ENCODE measurements around the gene RBM10. TPM values are rescaled to one million over a fixed set of nuclear protein-coding genes. Genes with fewer than 3 reads are reported as not detected.
A peak's percentile ranks its signal among the peaks of the same experiment; 100 is the strongest.

RBM10 gene
- total RNA-seq, 4 donors from 2014 or later = 25.2 to 33.1 (median 29.2) TPM

DNA sequence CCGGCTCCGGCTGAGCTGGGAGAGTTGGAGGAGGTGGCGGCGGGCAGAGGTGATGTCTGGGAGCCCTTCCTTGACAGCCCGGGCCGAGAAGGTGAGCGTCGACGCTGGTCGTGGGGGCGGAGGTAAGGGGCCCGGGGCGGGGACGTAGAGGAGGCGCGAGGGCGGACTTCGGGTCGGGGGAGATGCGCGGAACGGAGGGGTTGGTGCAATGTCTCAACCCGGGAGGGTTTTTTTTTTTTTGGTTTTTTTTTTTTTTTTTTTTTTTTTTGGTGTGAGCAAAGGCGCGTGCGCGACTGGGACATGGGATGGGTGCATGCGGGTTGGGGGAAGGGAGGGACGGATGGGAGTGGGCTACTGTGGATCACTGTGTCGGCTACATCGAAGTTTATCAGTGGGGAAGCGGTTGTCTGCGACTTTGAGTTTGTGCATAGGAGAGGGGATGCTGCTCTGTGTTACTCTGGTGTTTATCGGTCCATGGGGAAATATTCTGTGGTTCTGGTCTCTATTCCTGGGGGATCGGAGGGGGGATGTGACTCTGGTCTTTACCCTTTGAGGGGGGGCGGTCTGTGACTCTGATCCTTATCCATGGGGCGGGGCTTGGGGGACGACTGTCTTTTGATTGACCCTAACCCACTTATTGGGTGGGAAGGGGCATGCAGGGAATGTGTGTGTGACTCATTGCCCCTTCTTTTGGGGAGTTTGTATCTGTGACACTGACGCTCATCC is 537 bp downstream of the RBM10 start:
- 56% methylated on average over 4 of the region's 39 CpGs; no CpG with 5 or more reads in 1 of the 2 donors for WGBS, 2 donors (ENCODE audit: low coverage in 1 of 2)
- ATAC-seq = peak; percentile 29
- TF ChIP-seq POLR2A (IDR thresholded peaks at IDR 0.05) (no peak), EP300 (IDR thresholded peaks at IDR 0.05) (no peak)
- TF ChIP-seq, protein P1, sequence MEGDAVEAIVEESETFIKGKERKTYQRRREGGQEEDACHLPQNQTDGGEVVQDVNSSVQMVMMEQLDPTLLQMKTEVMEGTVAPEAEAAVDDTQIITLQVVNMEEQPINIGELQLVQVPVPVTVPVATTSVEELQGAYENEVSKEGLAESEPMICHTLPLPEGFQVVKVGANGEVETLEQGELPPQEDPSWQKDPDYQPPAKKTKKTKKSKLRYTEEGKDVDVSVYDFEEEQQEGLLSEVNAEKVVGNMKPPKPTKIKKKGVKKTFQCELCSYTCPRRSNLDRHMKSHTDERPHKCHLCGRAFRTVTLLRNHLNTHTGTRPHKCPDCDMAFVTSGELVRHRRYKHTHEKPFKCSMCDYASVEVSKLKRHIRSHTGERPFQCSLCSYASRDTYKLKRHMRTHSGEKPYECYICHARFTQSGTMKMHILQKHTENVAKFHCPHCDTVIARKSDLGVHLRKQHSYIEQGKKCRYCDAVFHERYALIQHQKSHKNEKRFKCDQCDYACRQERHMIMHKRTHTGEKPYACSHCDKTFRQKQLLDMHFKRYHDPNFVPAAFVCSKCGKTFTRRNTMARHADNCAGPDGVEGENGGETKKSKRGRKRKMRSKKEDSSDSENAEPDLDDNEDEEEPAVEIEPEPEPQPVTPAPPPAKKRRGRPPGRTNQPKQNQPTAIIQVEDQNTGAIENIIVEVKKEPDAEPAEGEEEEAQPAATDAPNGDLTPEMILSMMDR (IDR thresholded peaks at IDR 0.05) = no peak
- Histone ChIP-seq H3K9me3 (no peaks in the 10 kb centered on the region), H3K4me1 (peaks cover 0 to 33% (median 0%) of the 10 kb centered on the region in 3 donors), H3K27ac (peak overlapping the region; percentile 90 to 97 (median 94)), H3K36me3 (peaks cover 0 to 16% of the 10 kb centered on the region in 2 donors), H3K4me3 (peak overlapping the region; percentile 65 to 73), H3K27me3 (no peaks in the 10 kb centered on the region)

DNA sequence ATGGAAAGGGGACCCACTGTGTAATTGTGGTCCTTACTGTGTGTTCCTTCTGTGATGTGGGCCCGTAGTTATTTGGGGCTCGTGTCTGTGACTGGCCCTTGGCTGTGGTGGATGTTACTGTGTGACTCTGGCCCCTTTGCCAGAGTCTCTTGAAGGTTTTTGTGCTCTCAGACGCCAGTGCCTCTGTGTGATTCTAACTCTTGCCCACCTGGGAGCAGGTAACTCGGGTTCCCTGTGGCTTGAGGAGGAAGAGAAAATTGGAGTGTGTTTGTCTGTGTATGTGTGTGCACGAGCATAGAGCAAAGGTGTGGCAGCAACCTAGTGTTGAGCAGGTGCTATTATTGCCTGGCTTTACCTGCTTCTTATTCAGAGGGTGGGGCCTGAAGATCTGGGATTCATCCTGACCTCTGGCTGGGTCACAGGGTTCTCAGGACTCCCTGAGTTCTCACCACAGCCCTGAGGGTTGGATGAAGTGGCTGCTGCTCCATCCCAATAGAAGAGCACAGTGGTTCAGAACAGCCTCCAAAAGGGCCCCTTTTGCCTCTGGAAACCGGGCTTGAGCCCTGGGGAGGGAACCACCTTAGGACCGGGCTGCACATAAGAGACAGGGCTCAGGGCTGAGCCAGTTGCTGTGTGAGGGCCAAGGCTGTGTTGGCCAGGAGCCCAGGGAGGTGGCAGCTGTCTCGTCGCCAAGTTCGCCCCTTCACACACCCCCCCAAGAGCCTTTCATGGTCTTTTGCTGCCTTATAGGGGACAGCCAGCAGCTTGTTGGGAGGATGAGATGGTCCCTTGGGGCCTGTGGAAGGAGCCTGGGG is 1.3 kb downstream of the RBM10 start:
- Histone ChIP-seq H3K27ac (peak overlapping the region; percentile 90 to 97 (median 94)), H3K36me3 (peaks cover 0 to 8% of the 10 kb centered on the region in 2 donors), H3K27me3 (no peaks in the 10 kb centered on the region), H3K9me3 (no peaks in the 10 kb centered on the region), H3K4me3 (peak overlapping the region; percentile 65 to 73), H3K4me1 (peaks cover 0 to 33% (median 0%) of the 10 kb centered on the region in 3 donors)
- TF ChIP-seq POLR2A (IDR thresholded peaks at IDR 0.05) = no peak
- TF ChIP-seq EP300 (IDR thresholded peaks at IDR 0.05) = no peak
- TF ChIP-seq POLR2AphosphoS5 (IDR thresholded peaks at IDR 0.05) = no peak
- TF ChIP-seq, protein P1 (IDR thresholded peaks at IDR 0.05) = no peak
- ATAC-seq = no peak
- no CpG with 5 or more reads among the region's 10 CpGs for WGBS, 2 donors (ENCODE audit: low coverage in 1 of 2)

DNA sequence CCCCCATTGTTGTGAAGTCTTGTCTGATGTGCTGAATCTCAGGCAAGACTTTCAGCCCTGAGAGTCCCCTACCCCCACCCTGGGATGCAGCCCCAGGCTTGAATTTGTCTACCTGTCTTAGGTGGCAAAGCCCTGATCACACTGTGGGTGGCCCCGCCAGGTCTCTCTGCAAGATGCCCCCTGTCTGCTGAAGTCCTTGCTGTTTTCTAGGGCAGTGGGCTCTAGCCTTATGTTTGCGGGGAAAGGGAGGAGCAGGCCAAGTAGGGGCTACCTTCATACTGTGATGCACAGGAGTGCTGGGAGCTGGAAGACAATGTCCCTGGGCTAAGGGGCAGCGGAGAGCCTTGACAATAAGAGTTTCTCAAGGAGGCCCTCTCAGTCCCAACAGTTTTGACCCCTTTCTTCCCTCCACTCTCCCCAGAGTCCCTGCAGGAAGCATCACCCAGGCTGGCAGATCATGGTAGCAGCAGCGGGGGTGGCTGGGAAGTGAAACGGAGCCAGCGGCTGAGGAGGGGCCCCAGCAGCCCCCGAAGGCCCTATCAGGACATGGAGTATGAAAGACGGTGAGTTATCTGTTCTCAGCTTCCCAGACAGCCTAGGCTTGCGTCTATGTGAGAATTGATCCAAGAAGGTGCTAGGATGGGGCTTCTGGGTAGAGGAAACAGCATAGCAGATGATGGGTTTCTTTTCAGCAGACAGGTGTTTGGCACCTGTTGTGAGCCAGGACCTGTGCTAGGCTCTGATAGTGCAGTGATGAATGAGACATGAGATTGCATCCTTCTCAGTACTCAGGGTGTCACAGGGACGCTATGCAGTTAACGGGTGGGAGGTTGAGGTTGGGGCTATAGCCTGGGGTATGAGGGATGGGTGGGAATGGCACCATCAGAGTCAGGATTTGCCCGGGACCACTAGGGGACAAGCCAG is 2.2 kb downstream of the RBM10 start:
- Histone ChIP-seq H3K4me1 (peaks cover 0 to 33% (median 0%) of the 10 kb centered on the region in 3 donors), H3K27me3 (no peaks in the 10 kb centered on the region), H3K9me3 (no peaks in the 10 kb centered on the region), H3K36me3 (peaks cover 0 to 4% of the 10 kb centered on the region in 2 donors), H3K4me3 (peak overlapping the region in 1 of 2 donors; percentile 73), H3K27ac (peak overlapping the region in 3 of 4 donors; percentile 90 to 95 (median 92))
- 82% methylated on average over 2 of the region's 12 CpGs; no CpG with 5 or more reads in 1 of the 2 donors for WGBS, 2 donors (ENCODE audit: low coverage in 1 of 2)
- ATAC-seq = no peak
- TF ChIP-seq POLR2AphosphoS5 (IDR thresholded peaks at IDR 0.05) (no peak), EP300 (IDR thresholded peaks at IDR 0.05) (no peak), POLR2A (IDR thresholded peaks at IDR 0.05) (no peak)
- TF ChIP-seq, protein P1 (IDR thresholded peaks at IDR 0.05) = no peak

DNA sequence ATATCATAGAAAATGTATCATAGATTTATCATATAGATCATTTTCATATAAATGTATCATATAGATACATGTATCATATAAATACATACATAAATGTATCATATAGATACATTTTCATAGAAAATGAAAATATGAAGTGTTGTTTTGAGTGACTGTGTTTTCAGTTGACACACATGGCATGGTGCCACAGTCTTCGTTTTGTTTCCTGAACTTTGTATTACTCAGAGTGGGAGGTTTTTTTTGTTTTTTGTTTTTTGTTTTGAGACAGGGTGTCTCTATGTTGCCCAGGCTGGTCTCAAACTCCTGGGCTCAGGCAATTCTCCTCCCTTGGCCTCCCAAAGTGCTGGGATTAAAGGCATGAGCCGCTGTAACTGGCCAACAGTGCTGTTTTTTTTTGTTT is 3.9 kb downstream of the RBM10 start:
- TF ChIP-seq POLR2AphosphoS5 (IDR thresholded peaks at IDR 0.05) (no peak), POLR2A (IDR thresholded peaks at IDR 0.05) (no peak), EP300 (IDR thresholded peaks at IDR 0.05) (no peak)
- TF ChIP-seq, protein P1 (IDR thresholded peaks at IDR 0.05) = no peak
- H3K4me3 ChIP-seq = no peak overlapping the region
- no peaks in the 10 kb centered on the region for H3K27me3 ChIP-seq
- 47 to 59% methylated on average over 2 of the region's 2 CpGs for WGBS, 2 donors (ENCODE audit: low coverage in 1 of 2)
- H3K27ac ChIP-seq = no peak overlapping the region
- peaks cover 0 to 24% (median 0%) of the 10 kb centered on the region in 3 donors for H3K4me1 ChIP-seq
- no peaks in the 10 kb centered on the region for H3K36me3 ChIP-seq
- no peaks in the 10 kb centered on the region for H3K9me3 ChIP-seq
- ATAC-seq = no peak

All from gastroesophageal sphincter (tissue), 4 donors.